ENCODE results near the gene RAB36.

DNA sequence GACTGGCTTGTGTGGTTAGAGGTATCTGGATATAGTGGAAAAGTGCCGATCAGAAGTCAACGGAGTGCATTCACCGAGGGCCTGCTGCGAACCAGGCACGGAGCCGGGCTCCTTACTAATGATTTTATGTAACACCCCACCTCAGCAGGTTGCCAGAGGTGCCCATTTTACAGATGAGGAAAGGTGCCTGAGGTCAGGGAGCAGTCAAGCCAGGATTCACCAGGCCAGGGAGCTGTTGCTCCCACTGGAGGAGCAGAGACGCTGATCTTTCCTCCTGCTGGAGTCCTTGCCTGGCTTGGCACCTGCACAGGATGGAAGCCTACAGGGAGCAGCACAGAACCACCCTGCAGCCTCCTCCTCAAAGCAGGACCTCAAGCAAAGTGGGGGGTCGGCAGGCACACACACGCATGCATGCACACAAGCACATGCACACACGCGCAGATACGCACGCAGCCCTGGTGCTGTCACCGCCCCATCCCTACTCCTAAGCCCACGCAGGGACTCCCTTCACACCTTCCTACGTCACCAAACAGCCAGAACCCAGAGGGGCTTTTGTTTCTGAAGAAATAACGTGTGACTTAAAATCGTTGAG lies 19.7 kb upstream of the RAB36 start:
- TF ChIP-seq, protein P1, sequence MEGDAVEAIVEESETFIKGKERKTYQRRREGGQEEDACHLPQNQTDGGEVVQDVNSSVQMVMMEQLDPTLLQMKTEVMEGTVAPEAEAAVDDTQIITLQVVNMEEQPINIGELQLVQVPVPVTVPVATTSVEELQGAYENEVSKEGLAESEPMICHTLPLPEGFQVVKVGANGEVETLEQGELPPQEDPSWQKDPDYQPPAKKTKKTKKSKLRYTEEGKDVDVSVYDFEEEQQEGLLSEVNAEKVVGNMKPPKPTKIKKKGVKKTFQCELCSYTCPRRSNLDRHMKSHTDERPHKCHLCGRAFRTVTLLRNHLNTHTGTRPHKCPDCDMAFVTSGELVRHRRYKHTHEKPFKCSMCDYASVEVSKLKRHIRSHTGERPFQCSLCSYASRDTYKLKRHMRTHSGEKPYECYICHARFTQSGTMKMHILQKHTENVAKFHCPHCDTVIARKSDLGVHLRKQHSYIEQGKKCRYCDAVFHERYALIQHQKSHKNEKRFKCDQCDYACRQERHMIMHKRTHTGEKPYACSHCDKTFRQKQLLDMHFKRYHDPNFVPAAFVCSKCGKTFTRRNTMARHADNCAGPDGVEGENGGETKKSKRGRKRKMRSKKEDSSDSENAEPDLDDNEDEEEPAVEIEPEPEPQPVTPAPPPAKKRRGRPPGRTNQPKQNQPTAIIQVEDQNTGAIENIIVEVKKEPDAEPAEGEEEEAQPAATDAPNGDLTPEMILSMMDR (IDR thresholded peaks at IDR 0.05; ENCODE audit: low read depth, low read length, missing input control): no peak
- TF ChIP-seq, protein P2, sequence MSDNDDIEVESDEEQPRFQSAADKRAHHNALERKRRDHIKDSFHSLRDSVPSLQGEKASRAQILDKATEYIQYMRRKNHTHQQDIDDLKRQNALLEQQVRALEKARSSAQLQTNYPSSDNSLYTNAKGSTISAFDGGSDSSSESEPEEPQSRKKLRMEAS (IDR thresholded peaks at IDR 0.05): no peak
- TF ChIP-seq, protein P3, sequence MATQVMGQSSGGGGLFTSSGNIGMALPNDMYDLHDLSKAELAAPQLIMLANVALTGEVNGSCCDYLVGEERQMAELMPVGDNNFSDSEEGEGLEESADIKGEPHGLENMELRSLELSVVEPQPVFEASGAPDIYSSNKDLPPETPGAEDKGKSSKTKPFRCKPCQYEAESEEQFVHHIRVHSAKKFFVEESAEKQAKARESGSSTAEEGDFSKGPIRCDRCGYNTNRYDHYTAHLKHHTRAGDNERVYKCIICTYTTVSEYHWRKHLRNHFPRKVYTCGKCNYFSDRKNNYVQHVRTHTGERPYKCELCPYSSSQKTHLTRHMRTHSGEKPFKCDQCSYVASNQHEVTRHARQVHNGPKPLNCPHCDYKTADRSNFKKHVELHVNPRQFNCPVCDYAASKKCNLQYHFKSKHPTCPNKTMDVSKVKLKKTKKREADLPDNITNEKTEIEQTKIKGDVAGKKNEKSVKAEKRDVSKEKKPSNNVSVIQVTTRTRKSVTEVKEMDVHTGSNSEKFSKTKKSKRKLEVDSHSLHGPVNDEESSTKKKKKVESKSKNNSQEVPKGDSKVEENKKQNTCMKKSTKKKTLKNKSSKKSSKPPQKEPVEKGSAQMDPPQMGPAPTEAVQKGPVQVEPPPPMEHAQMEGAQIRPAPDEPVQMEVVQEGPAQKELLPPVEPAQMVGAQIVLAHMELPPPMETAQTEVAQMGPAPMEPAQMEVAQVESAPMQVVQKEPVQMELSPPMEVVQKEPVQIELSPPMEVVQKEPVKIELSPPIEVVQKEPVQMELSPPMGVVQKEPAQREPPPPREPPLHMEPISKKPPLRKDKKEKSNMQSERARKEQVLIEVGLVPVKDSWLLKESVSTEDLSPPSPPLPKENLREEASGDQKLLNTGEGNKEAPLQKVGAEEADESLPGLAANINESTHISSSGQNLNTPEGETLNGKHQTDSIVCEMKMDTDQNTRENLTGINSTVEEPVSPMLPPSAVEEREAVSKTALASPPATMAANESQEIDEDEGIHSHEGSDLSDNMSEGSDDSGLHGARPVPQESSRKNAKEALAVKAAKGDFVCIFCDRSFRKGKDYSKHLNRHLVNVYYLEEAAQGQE (IDR thresholded peaks at IDR 0.05): no peak
- TF ChIP-seq, protein P4, sequence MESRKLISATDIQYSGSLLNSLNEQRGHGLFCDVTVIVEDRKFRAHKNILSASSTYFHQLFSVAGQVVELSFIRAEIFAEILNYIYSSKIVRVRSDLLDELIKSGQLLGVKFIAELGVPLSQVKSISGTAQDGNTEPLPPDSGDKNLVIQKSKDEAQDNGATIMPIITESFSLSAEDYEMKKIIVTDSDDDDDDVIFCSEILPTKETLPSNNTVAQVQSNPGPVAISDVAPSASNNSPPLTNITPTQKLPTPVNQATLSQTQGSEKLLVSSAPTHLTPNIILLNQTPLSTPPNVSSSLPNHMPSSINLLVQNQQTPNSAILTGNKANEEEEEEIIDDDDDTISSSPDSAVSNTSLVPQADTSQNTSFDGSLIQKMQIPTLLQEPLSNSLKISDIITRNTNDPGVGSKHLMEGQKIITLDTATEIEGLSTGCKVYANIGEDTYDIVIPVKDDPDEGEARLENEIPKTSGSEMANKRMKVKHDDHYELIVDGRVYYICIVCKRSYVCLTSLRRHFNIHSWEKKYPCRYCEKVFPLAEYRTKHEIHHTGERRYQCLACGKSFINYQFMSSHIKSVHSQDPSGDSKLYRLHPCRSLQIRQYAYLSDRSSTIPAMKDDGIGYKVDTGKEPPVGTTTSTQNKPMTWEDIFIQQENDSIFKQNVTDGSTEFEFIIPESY (IDR thresholded peaks at IDR 0.05): no peak
- no peak for TF ChIP-seq YY1 (IDR thresholded peaks at IDR 0.05)
- no peak for TF ChIP-seq JUND (IDR thresholded peaks at IDR 0.05)
- TF ChIP-seq TAF1 (conservative IDR thresholded peaks at IDR 0.05): no peak

Measured in liver (tissue), 3 donors.